Neural progenitor cell (in vitro differentiated cells): ENCODE results near the gene S100A10. TPM values are rescaled to one million over a fixed set of nuclear protein-coding genes. Genes with fewer than 3 reads are reported as not detected.

Experiments
- DNase-seq: peaks from one replicate; pipeline ENCODE4 v3.0.0-alpha.2; 2016; ENCODE audit warnings: low spot score
- H2AFZ ChIP-seq: fragments of 200-600 bp; sonication (generic); replicated peaks from 2 replicates; pipeline ENCODE4 v1.6.1; 2016; ENCODE audit warnings: antibody characterized with exemption
- H3F3A ChIP-seq: fragments of 200-600 bp; sonication (generic); 2 replicates; pipeline ENCODE4 v1.6.1; 2016; ENCODE audit warnings: antibody characterized with exemption, low read depth
- H3K27ac ChIP-seq: fragments of 200-600 bp; sonication (generic); 2 replicates; pipeline ENCODE4 v1.5.1; 2016; ENCODE audit warnings: mild to moderate bottlenecking
- H3K27me3 ChIP-seq: fragments of 200-600 bp; sonication (generic); 2 replicates; pipeline ENCODE4 v1.6.1; 2016; ENCODE audit warnings: mild to moderate bottlenecking, moderate library complexity
- H3K36me3 ChIP-seq: fragments of 200-600 bp; sonication (generic); 2 replicates; pipeline ENCODE4 v1.5.1; 2016
- H3K4me1 ChIP-seq: fragments of 200-600 bp; sonication (generic); 2 replicates; pipeline ENCODE4 v1.6.1; 2016; ENCODE audit warnings: mixed run types
- H3K4me2 ChIP-seq: fragments of 200-600 bp; sonication (generic); 2 replicates; pipeline ENCODE4 v1.6.1; 2016
- H3K4me3 ChIP-seq: fragments of 200-600 bp; sonication (generic); 2 replicates; pipeline ENCODE4 v1.5.1; 2016
- H3K79me2 ChIP-seq: fragments of 200-600 bp; sonication (generic); 2 replicates; pipeline ENCODE4 v1.6.1; 2016; ENCODE audit warnings: low read depth
- H3K9ac ChIP-seq: fragments of 200-600 bp; sonication (generic); 2 replicates; pipeline ENCODE4 v1.6.1; 2016
- H3K9me3 ChIP-seq: fragments of 200-600 bp; sonication (generic); 2 replicates; pipeline ENCODE4 v1.5.1; 2016; ENCODE audit warnings: low read depth
- H4K20me1 ChIP-seq: fragments of 200-600 bp; sonication (generic); 2 replicates; pipeline ENCODE4 v1.6.1; 2016; ENCODE audit warnings: low read depth
- H3K27ac Mint-ChIP-seq: 3 replicates; pipeline ENCODE4 v1.8.0; 2021; ENCODE audit warnings: mixed read lengths
- H3K27me3 Mint-ChIP-seq: 2 replicates; pipeline ENCODE4 v1.8.0; 2022; ENCODE audit warnings: low read depth, mild to moderate bottlenecking, inconsistent platforms, moderate library complexity, mixed read lengths; ENCODE audit not compliant: insufficient read depth
- H3K36me3 Mint-ChIP-seq: 3 replicates; pipeline ENCODE4 v1.8.0; 2021; ENCODE audit warnings: mixed read lengths
- H3K4me1 Mint-ChIP-seq: 3 replicates; pipeline ENCODE4 v1.8.0; 2021; ENCODE audit warnings: mixed read lengths
- H3K4me3 Mint-ChIP-seq: 3 replicates; pipeline ENCODE4 v1.8.0; 2021; ENCODE audit warnings: mild to moderate bottlenecking, moderate library complexity, mixed read lengths
- H3K9me3 Mint-ChIP-seq: 3 replicates; pipeline ENCODE4 v1.8.0; 2020; ENCODE audit warnings: mixed read lengths
- CTCF ChIP-seq: fragments of 200-600 bp; sonication (generic); IDR thresholded peaks from 2 replicates; pipeline ENCODE4 v1.5.1; 2017; ENCODE audit warnings: antibody characterized with exemption, mild to moderate bottlenecking
- EZH2 ChIP-seq: fragments of 200-600 bp; sonication (generic); IDR thresholded peaks from 2 replicates; pipeline ENCODE4 v1.6.1; 2017; ENCODE audit warnings: antibody characterized with exemption, mild to moderate bottlenecking, moderate library complexity
- EZH2phosphoT487 ChIP-seq: fragments of 200-600 bp; sonication (generic); IDR thresholded peaks from 2 replicates; pipeline ENCODE4 v1.6.1; 2017; ENCODE audit warnings: antibody characterized with exemption
- total RNA-seq: library from RNA; depleted of rRNA; stranded (reverse); fragments of >200 nt; gene quantifications from 2 replicates; pipeline ENCODE4 v1.2.3, GENCODE V29; 2015; ENCODE audit warnings: low replicate concordance

The S100A10 gene
- total RNA-seq, 1 donor from 2014 or later, result 0.54 TPM

GRCh38 chr1:152029929-152030211 is 36.2 kb upstream of the S100A10 start:
- peaks cover 3% of the 10 kb centered on the region for H3F3A ChIP-seq
- H3K79me2 ChIP-seq, result no peaks in the 10 kb centered on the region
- peaks cover 6% of the 10 kb centered on the region for H3K4me1 ChIP-seq
- peaks cover 5% of the 10 kb centered on the region for H3K4me1 Mint-ChIP-seq
- no peaks in the 10 kb centered on the region for H4K20me1 ChIP-seq
- no peaks in the 10 kb centered on the region for H3K9me3 ChIP-seq
- no peak for DNase-seq
- TF ChIP-seq EZH2, result no peak
- TF ChIP-seq CTCF, result no peak
- no peak overlapping the region for H3K4me3 ChIP-seq
- H3K4me3 Mint-ChIP-seq, result no peak overlapping the region
- no peaks in the 10 kb centered on the region for H3K36me3 ChIP-seq
- H3K27me3 Mint-ChIP-seq, result peaks cover 3% of the 10 kb centered on the region
- H3K9me3 Mint-ChIP-seq, result no peaks in the 10 kb centered on the region
- no peaks in the 10 kb centered on the region for H3K36me3 Mint-ChIP-seq
- no peak overlapping the region for H3K27ac ChIP-seq
- H3K9ac ChIP-seq, result no peak overlapping the region
- H2AFZ ChIP-seq, result no peak overlapping the region
- H3K4me2 ChIP-seq, result no peak overlapping the region
- peaks cover 2% of the 10 kb centered on the region for H3K27me3 ChIP-seq
- no peak overlapping the region for H3K27ac Mint-ChIP-seq

- Histone ChIP-seq H3K9me3 (no peaks in the 10 kb centered on the region), H3K79me2 (no peaks in the 10 kb centered on the region), H3K4me3 (no peak overlapping the region), H3K4me2 (no peak overlapping the region), H3K36me3 (no peaks in the 10 kb centered on the region), H3K27ac (no peak overlapping the region), H3K4me1 (peaks cover 9% of the 10 kb centered on the region), H4K20me1 (no peaks in the 10 kb centered on the region), H3F3A (no peaks in the 10 kb centered on the region), H2AFZ (no peak overlapping the region), H3K27me3 (no peaks in the 10 kb centered on the region), H3K9ac (no peak overlapping the region)
- Mint-ChIP-seq H3K4me1 (peaks cover 4% of the 10 kb centered on the region), H3K4me3 (no peak overlapping the region), H3K9me3 (no peaks in the 10 kb centered on the region), H3K27ac (no peak overlapping the region), H3K36me3 (no peaks in the 10 kb centered on the region), H3K27me3 (peaks cover 4% of the 10 kb centered on the region)
- TF ChIP-seq CTCF (no peak), EZH2 (no peak), EZH2phosphoT487 (no peak)
- DNase-seq, result no peak
These were observed 35.7 kb upstream of the S100A10 start for GRCh38 chr1:152029144-152029928.

- no peak overlapping the region for H3K27ac Mint-ChIP-seq
- no peak overlapping the region for H3K4me3 Mint-ChIP-seq
- peaks cover 20% of the 10 kb centered on the region for H3K4me1 ChIP-seq
These were observed 33.2 kb upstream of the S100A10 start for GRCh38 chr1:152026895-152027294.

More at GRCh38 chr1:152026895-152027294, 33.2 kb upstream of the S100A10 start:
- no peak for DNase-seq
- H3K4me3 ChIP-seq, result no peak overlapping the region
- H3K9ac ChIP-seq, result no peak overlapping the region
- peaks cover 8% of the 10 kb centered on the region for H3K4me1 Mint-ChIP-seq
- no peaks in the 10 kb centered on the region for H3K79me2 ChIP-seq
- no peaks in the 10 kb centered on the region for H3K36me3 ChIP-seq
- H3K4me2 ChIP-seq, result no peak overlapping the region
- TF ChIP-seq CTCF, result no peak
- TF ChIP-seq EZH2, result no peak
- no peak for TF ChIP-seq EZH2phosphoT487
- no peaks in the 10 kb centered on the region for H3K9me3 Mint-ChIP-seq
- H3F3A ChIP-seq, result no peaks in the 10 kb centered on the region
- no peaks in the 10 kb centered on the region for H3K36me3 Mint-ChIP-seq
- no peaks in the 10 kb centered on the region for H4K20me1 ChIP-seq
- H3K27me3 Mint-ChIP-seq, result peaks cover 2% of the 10 kb centered on the region
- H3K27ac ChIP-seq, result no peak overlapping the region
- H2AFZ ChIP-seq, result no peak overlapping the region
- H3K27me3 ChIP-seq, result no peaks in the 10 kb centered on the region
- no peaks in the 10 kb centered on the region for H3K9me3 ChIP-seq
